HepG2 (cell line): Measurements from ENCODE around the gene PLSCR4. TPM values are rescaled to one million over a fixed set of nuclear protein-coding genes. Genes with fewer than 3 reads are reported as not detected.

Source experiments
- ARNTL ChIP-seq: sonication (generic); formaldehyde crosslinking; IDR thresholded peaks from 2 replicates; pipeline ENCODE4 v1.4.0; 2020; ENCODE audit warnings: mild to moderate bottlenecking, missing genetic modification reagents
- GATA4 ChIP-seq: sonication (generic); IDR thresholded peaks from 2 replicates; pipeline ENCODE4 v1.6.1; 2016; ENCODE audit warnings: antibody characterized with exemption, low read depth, borderline replicate concordance
- KDM5A ChIP-seq: fragments of 200-600 bp; sonication (generic); IDR thresholded peaks from 2 replicates; pipeline ENCODE4 v1.7.0; 2018; ENCODE audit warnings: antibody characterized with exemption, mild to moderate bottlenecking, low read length, borderline replicate concordance
- KLF11 ChIP-seq: IDR thresholded peaks from 2 replicates; pipeline ENCODE4 v1.6.1; 2016; ENCODE audit warnings: missing compliant biosample characterization
- PHF8 ChIP-seq: sonication (generic); formaldehyde crosslinking; IDR thresholded peaks from 2 replicates; pipeline ENCODE4 v1.5.0; 2020; ENCODE audit warnings: missing genetic modification reagents
- RARA ChIP-seq: IDR thresholded peaks from 2 replicates; pipeline ENCODE4 v1.6.1; 2016; ENCODE audit warnings: missing genetic modification reagents, missing compliant biosample characterization
- REXO4 ChIP-seq: sonication (generic); formaldehyde crosslinking; IDR thresholded peaks from 2 replicates; pipeline ENCODE4 v1.8.0; 2022; ENCODE audit warnings: missing genetic modification reagents, mild to moderate bottlenecking, borderline replicate concordance
- SALL2 ChIP-seq: sonication (generic); formaldehyde crosslinking; IDR thresholded peaks from 2 replicates; pipeline ENCODE4 v1.8.1; 2023; ENCODE audit warnings: mild to moderate bottlenecking, missing genetic modification reagents, inconsistent platforms
- ZFAT ChIP-seq: sonication (generic); formaldehyde crosslinking; conservative IDR thresholded peaks from 2 replicates; pipeline ENCODE4 v1.8.1; 2023; ENCODE audit warnings: missing genetic modification reagents, inconsistent platforms
- ZNF253 ChIP-seq: sonication (generic); formaldehyde crosslinking; IDR thresholded peaks from 2 replicates; pipeline ENCODE4 v1.8.0; 2022; ENCODE audit warnings: mild to moderate bottlenecking, missing genetic modification reagents, borderline replicate concordance
- ZNF3 ChIP-seq: IDR thresholded peaks from 2 replicates; pipeline ENCODE4 v1.7.0; 2017; ENCODE audit warnings: inconsistent platforms
- ZNF775 ChIP-seq: sonication (generic); formaldehyde crosslinking; IDR thresholded peaks from 2 replicates; pipeline ENCODE4 v1.4.0; 2020; ENCODE audit warnings: missing genetic modification reagents, mild to moderate bottlenecking, moderate library complexity, borderline replicate concordance
- polyA plus RNA-seq, 8 experiments: library from polyadenylated mRNA; depleted of rRNA in 3 of 8; stranded (reverse) in 7 of 8; unstranded in 1 of 8; fragments of >200 nt; fragmentation: Illumina TruSeq in 4 of 8; extraction: Trizol in 4 of 8; gene quantifications; 2 replicates each; pipeline versions ENCODE4 v1.2.1 to v1.2.3, GENCODE V29; 2011 to 2016; ENCODE audit warnings: low read depth in 4 of 8, missing spikeins in 1 of 8, mixed read lengths in 1 of 8; ENCODE audit not compliant: insufficient read depth in 1 of 8
- total RNA-seq, 5 experiments: library from RNA; depleted of rRNA; stranded (reverse); fragments of >200 nt; fragmentation: Illumina TruSeq; extraction: Trizol; gene quantifications; 2 replicates each; pipeline ENCODE4 v1.2.3, GENCODE V29; 2016; ENCODE audit warnings: low read depth in 1 of 5
- TF ChIP-seq, protein P1 (sequence below): sonication (generic); formaldehyde crosslinking; IDR thresholded peaks from 2 replicates; pipeline ENCODE4 v1.9.0; 2022; ENCODE audit warnings: missing genetic modification reagents, mild to moderate bottlenecking, borderline replicate concordance
- TF ChIP-seq, protein P2 (sequence below): fragments of 450-650 bp; IDR thresholded peaks from 2 replicates; pipeline ENCODE4 v1.6.1; 2016
- TF ChIP-seq, protein P3 (sequence below): IDR thresholded peaks from 2 replicates; pipeline ENCODE4 v1.6.1; 2016; ENCODE audit warnings: mild to moderate bottlenecking, missing biosample characterization, missing genetic modification reagents
- TF ChIP-seq, protein P4 (sequence below): sonication (generic); formaldehyde crosslinking; conservative IDR thresholded peaks from 2 replicates; pipeline ENCODE4 v1.4.0; 2020; ENCODE audit warnings: missing genetic modification reagents
- TF ChIP-seq, protein P5 (sequence below): sonication (generic); formaldehyde crosslinking; IDR thresholded peaks from 2 replicates; pipeline ENCODE4 v1.4.0; 2020; ENCODE audit warnings: missing genetic modification reagents, borderline replicate concordance
- TF ChIP-seq, protein P6 (sequence below): sonication (generic); formaldehyde crosslinking; IDR thresholded peaks from 2 replicates; pipeline ENCODE4 v1.4.0; 2020; ENCODE audit warnings: missing genetic modification reagents

Gene PLSCR4
- total and polyA plus RNA-seq, 2 of the 13 experiments (the other 11 are each of a cell fraction or from before 2014, with no cell fraction given): 1.5 to 59.0 TPM

DNA sequence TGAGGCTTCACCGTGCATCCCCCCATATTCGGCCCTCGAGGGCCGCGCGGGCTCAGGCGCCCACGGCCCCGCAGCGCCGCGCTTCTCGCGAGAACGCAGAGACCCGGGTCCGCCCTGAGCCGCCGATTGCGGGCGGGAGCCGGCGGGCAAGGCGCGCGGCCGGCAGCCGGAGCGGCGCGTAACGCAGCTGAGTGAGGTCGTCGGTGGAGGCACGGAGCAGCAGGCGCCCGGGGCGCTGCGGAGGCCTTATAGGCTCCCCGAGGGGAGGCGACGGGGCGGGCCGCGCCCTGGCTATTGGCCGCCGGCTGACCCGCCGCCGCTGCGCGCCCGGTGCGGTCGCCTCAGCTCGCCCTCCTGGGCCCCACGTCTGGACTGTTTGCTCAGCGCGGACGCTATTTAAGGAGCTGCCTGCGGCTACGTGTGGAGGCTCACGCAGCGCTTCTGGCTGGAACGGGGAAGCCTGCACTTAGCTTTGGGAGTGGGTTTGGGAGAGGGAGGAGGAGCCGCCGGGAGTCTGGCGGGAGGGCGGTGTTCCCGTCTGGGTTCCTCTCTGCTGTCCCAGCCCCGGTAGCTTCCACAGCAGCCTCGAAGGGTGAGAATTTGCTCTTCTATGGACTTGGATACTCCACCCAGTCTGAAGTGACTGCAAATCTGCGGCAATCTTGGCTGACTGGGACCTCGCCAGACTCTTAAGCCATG is 89.8 kb downstream of the PLSCR4 start, which contains the start of gene PLOD2 (continued):
- TF ChIP-seq, protein P1, sequence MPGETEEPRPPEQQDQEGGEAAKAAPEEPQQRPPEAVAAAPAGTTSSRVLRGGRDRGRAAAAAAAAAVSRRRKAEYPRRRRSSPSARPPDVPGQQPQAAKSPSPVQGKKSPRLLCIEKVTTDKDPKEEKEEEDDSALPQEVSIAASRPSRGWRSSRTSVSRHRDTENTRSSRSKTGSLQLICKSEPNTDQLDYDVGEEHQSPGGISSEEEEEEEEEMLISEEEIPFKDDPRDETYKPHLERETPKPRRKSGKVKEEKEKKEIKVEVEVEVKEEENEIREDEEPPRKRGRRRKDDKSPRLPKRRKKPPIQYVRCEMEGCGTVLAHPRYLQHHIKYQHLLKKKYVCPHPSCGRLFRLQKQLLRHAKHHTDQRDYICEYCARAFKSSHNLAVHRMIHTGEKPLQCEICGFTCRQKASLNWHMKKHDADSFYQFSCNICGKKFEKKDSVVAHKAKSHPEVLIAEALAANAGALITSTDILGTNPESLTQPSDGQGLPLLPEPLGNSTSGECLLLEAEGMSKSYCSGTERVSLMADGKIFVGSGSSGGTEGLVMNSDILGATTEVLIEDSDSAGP (CRISPR knock-in tag): peak; percentile 83; the same call in 1 of the 2 replicates
- TF ChIP-seq, protein P2, sequence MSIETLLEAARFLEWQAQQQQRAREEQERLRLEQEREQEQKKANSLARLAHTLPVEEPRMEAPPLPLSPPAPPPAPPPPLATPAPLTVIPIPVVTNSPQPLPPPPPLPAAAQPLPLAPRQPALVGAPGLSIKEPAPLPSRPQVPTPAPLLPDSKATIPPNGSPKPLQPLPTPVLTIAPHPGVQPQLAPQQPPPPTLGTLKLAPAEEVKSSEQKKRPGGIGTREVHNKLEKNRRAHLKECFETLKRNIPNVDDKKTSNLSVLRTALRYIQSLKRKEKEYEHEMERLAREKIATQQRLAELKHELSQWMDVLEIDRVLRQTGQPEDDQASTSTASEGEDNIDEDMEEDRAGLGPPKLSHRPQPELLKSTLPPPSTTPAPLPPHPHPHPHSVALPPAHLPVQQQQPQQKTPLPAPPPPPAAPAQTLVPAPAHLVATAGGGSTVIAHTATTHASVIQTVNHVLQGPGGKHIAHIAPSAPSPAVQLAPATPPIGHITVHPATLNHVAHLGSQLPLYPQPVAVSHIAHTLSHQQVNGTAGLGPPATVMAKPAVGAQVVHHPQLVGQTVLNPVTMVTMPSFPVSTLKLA: no peak
- TF ChIP-seq SALL2 (peak; percentile 91), PHF8 (CRISPR knock-in tag) (peak; percentile 24; the same call in 1 of the 2 replicates), ZNF3 (CRISPR knock-in tag) (no peak), REXO4 (CRISPR knock-in tag) (0 out of 2 replicates have a peak, but pooled peaks have one; percentile 69), KDM5A (0 out of 2 replicates have a peak, but pooled peaks have one; percentile 2), ZNF253 (CRISPR knock-in tag) (no peak), ZNF775 (no peak), RARA (peak; percentile 90), GATA4 (peak; percentile 60; the same call in 1 of the 2 replicates), KLF11 (CRISPR knock-in tag) (peak; percentile 67; the same call in 1 of the 2 replicates), ZFAT (CRISPR knock-in tag) (0 out of 2 replicates have a peak, but pooled peaks have one; percentile 40), ARNTL (CRISPR knock-in tag) (no peak; the same call in 1 of the 2 replicates)
- TF ChIP-seq, protein P3, sequence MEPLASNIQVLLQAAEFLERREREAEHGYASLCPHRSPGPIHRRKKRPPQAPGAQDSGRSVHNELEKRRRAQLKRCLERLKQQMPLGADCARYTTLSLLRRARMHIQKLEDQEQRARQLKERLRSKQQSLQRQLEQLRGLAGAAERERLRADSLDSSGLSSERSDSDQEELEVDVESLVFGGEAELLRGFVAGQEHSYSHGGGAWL (CRISPR knock-in tag): no peak
- TF ChIP-seq, protein P4, sequence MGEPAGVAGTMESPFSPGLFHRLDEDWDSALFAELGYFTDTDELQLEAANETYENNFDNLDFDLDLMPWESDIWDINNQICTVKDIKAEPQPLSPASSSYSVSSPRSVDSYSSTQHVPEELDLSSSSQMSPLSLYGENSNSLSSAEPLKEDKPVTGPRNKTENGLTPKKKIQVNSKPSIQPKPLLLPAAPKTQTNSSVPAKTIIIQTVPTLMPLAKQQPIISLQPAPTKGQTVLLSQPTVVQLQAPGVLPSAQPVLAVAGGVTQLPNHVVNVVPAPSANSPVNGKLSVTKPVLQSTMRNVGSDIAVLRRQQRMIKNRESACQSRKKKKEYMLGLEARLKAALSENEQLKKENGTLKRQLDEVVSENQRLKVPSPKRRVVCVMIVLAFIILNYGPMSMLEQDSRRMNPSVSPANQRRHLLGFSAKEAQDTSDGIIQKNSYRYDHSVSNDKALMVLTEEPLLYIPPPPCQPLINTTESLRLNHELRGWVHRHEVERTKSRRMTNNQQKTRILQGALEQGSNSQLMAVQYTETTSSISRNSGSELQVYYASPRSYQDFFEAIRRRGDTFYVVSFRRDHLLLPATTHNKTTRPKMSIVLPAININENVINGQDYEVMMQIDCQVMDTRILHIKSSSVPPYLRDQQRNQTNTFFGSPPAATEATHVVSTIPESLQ (CRISPR knock-in tag): no peak
- TF ChIP-seq, protein P5, sequence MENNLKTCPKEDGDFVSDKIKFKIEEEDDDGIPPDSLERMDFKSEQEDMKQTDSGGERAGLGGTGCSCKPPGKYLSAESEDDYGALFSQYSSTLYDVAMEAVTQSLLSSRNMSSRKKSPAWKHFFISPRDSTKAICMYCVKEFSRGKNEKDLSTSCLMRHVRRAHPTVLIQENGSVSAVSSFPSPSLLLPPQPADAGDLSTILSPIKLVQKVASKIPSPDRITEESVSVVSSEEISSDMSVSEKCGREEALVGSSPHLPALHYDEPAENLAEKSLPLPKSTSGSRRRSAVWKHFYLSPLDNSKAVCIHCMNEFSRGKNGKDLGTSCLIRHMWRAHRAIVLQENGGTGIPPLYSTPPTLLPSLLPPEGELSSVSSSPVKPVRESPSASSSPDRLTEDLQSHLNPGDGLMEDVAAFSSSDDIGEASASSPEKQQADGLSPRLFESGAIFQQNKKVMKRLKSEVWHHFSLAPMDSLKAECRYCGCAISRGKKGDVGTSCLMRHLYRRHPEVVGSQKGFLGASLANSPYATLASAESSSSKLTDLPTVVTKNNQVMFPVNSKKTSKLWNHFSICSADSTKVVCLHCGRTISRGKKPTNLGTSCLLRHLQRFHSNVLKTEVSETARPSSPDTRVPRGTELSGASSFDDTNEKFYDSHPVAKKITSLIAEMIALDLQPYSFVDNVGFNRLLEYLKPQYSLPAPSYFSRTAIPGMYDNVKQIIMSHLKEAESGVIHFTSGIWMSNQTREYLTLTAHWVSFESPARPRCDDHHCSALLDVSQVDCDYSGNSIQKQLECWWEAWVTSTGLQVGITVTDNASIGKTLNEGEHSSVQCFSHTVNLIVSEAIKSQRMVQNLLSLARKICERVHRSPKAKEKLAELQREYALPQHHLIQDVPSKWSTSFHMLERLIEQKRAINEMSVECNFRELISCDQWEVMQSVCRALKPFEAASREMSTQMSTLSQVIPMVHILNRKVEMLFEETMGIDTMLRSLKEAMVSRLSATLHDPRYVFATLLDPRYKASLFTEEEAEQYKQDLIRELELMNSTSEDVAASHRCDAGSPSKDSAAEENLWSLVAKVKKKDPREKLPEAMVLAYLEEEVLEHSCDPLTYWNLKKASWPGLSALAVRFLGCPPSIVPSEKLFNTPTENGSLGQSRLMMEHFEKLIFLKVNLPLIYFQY (CRISPR knock-in tag): peak; percentile 83; the same call in 1 of the 2 replicates
- TF ChIP-seq, protein P6, sequence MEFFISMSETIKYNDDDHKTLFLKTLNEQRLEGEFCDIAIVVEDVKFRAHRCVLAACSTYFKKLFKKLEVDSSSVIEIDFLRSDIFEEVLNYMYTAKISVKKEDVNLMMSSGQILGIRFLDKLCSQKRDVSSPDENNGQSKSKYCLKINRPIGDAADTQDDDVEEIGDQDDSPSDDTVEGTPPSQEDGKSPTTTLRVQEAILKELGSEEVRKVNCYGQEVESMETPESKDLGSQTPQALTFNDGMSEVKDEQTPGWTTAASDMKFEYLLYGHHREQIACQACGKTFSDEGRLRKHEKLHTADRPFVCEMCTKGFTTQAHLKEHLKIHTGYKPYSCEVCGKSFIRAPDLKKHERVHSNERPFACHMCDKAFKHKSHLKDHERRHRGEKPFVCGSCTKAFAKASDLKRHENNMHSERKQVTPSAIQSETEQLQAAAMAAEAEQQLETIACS (CRISPR knock-in tag): peak; percentile 74
